ENCODE results near the gene ISL2. TPM values are rescaled to one million over a fixed set of nuclear protein-coding genes. Genes with fewer than 3 reads are reported as not detected.
"Not testable (repeated sequence)": the region's sequence is repeated elsewhere in the genome, so short reads cannot be mapped to it uniquely, and the experiment has no call there.

The ISL2 gene
- total RNA-seq, result 0.38 TPM
- long read RNA-seq, partial matches to known transcripts, result 0 of 2 reads
- long read RNA-seq, other reads (novel, unspliced or antisense), result 1 of 2 reads

- no peak within 1 kb of the TSS for H3K27ac ChIP-seq
- H3K4me3 ChIP-seq, result peak within 1 kb of the TSS; percentile 40
- no peaks in the 10 kb centered on the region for H3K9me3 ChIP-seq
- peak; percentile 84 for DNase-seq
- H3K27me3 ChIP-seq (ENCODE audit: low read depth), result peaks cover 87% of the 10 kb centered on the region
- H3K36me3 ChIP-seq, result no peaks in the 10 kb centered on the region
- peaks cover 56% of the 10 kb centered on the region for H3K4me1 ChIP-seq
- intact Hi-C loops (cut with DNase I), result no loop called here
- ATAC-seq, result peak; percentile 41 to 43
- TF ChIP-seq CTCF (IDR thresholded peaks at IDR 0.05), result no peak
Measured at GRCh38 chr15:76336254-76337058, at the start of gene ISL2. Gene ISL2 (plus strand): TSS chr15:76336773. CDS start chr15:76336884, 111 bp downstream.

GRCh38 chr15:76289582-76289981 is 47.0 kb upstream of the ISL2 start:
- no peaks in the 10 kb centered on the region for H3K9me3 ChIP-seq
- intact Hi-C loops (cut with DNase I), result no loop called here
- H3K27me3 ChIP-seq (ENCODE audit: low read depth), result no peaks in the 10 kb centered on the region
- no peak for TF ChIP-seq CTCF (IDR thresholded peaks at IDR 0.05)
- DNase-seq (no peak), ATAC-seq (no peak)
- H3K4me3 ChIP-seq, result no peak overlapping the region
- peaks cover 17% of the 10 kb centered on the region for H3K4me1 ChIP-seq
- peaks cover 50% of the 10 kb centered on the region for H3K36me3 ChIP-seq
- no peak overlapping the region for H3K27ac ChIP-seq

- Histone ChIP-seq H3K9me3 (no peaks in the 10 kb centered on the region), H3K4me3 (no peak overlapping the region), H3K27me3 (ENCODE audit: low read depth) (no peaks in the 10 kb centered on the region), H3K36me3 (peaks cover 14% of the 10 kb centered on the region), H3K4me1 (peaks cover 8% of the 10 kb centered on the region), H3K27ac (no peak overlapping the region)
- ATAC-seq (no peak), DNase-seq (no peak)
- TF ChIP-seq CTCF (IDR thresholded peaks at IDR 0.05), result no peak
- intact Hi-C loops (cut with DNase I), result no loop called here
Measured at GRCh38 chr15:76293361-76293760, 43.2 kb upstream of the ISL2 start.

- peaks cover 19% of the 10 kb centered on the region for H3K4me1 ChIP-seq
Measured at GRCh38 chr15:76294463-76294862, 42.1 kb upstream of the ISL2 start.

GRCh38 chr15:76296849-76297248 is 39.7 kb upstream of the ISL2 start:
- no peak for TF ChIP-seq CTCF (IDR thresholded peaks at IDR 0.05)
- Histone ChIP-seq H3K9me3 (no peaks in the 10 kb centered on the region), H3K36me3 (peaks cover 4% of the 10 kb centered on the region), H3K4me1 (peaks cover 22% of the 10 kb centered on the region), H3K27ac (no peak overlapping the region), H3K4me3 (no peak overlapping the region), H3K27me3 (ENCODE audit: low read depth) (no peaks in the 10 kb centered on the region)
- intact Hi-C loops (cut with DNase I), result no loop called here
- DNase-seq, result no peak
- ATAC-seq, result no peak

More at GRCh38 chr15:76294463-76294862, 42.1 kb upstream of the ISL2 start:
- DNase-seq; H3K4me3 ChIP-seq; H3K27ac ChIP-seq; H3K9me3 ChIP-seq; H3K27me3 ChIP-seq (ENCODE audit: low read depth); ATAC-seq; intact Hi-C loops (cut with DNase I): not testable (repeated sequence)
- peaks cover 12% of the 10 kb centered on the region for H3K36me3 ChIP-seq

- H3K36me3 ChIP-seq; H3K27me3 ChIP-seq (ENCODE audit: low read depth); DNase-seq; H3K27ac ChIP-seq; H3K9me3 ChIP-seq; H3K4me3 ChIP-seq; intact Hi-C loops (cut with DNase I); ATAC-seq: not testable (repeated sequence)
- peaks cover 22% of the 10 kb centered on the region for H3K4me1 ChIP-seq
Measured at GRCh38 chr15:76297951-76298350, 38.6 kb upstream of the ISL2 start.
